ENCODE results near the gene KAT2B. TPM values are rescaled to one million over a fixed set of nuclear protein-coding genes. Genes with fewer than 3 reads are reported as not detected.

KAT2B gene
- total RNA-seq, 1 experiment from 2014 or later: 45.8 TPM

DNA sequence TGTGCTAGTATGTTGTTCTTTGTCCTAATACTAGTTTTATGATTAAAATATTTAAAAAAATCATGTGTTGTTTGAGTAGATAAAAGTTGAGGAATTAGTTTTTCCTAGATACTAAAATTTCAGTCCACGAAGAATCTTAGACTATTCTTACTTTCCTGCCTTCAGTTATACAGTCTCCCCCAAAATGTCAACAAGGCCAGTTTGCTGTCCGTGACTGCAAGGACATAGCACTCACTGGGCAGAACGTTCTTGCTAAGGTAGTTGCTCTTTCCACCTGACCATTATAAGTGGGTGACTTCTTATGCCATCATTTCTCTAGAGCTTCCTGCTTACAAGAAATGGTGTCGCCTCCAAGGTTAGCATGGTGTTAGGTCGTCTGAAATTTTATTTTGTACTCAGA, 32.8 kb downstream of the KAT2B start:
- Histone ChIP-seq H4K20me1 (ENCODE audit: insufficient read depth, low read depth, low read length) (no peaks in the 10 kb centered on the region), H3K4me3 (ENCODE audit: low read length) (no peak overlapping the region), H2AFZ (ENCODE audit: low read length) (no peak overlapping the region), H3K4me1 (ENCODE audit: low read length) (no peaks in the 10 kb centered on the region), H3K27me3 (ENCODE audit: low read length) (no peaks in the 10 kb centered on the region), H3K9me3 (ENCODE audit: low read length) (no peaks in the 10 kb centered on the region), H3K9ac (ENCODE audit: low read length) (no peak overlapping the region), H3K9me2 (replicated peaks; ENCODE audit: insufficient read depth, low read length) (no peaks in the 10 kb centered on the region), H3K4me2 (ENCODE audit: low read depth, low read length, poor library complexity, severe bottlenecking) (no peak overlapping the region), H3K79me2 (ENCODE audit: low read length) (peaks cover 56% of the 10 kb centered on the region), H3K27ac (ENCODE audit: low read length) (no peak overlapping the region), H3K36me3 (ENCODE audit: insufficient read depth, low read length) (peaks cover 3% of the 10 kb centered on the region; the same call in 1 of the 2 replicates)
- DNase-seq: no peak

DNA sequence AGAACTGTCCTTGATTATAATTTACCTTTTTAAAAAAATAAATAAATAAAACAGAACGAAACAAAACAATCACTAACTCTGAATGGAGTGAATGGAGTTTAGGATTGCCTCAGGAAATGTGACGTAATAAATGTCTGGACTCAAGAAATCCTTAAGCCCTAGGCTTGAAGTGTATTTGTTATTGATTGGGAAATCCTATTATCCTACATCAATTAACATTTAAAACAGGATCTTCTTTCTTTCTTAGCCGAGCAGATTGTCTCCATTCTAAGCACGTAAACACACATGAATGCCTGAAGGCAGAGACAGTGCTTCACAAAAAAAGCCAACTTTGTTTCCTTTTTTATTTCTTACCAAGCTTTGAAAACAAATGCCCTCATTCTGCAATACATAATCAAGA, 33.4 kb downstream of the KAT2B start:
- DNase-seq: no peak
- Histone ChIP-seq H4K20me1 (ENCODE audit: insufficient read depth, low read depth, low read length) (no peaks in the 10 kb centered on the region), H3K9me3 (ENCODE audit: low read length) (no peaks in the 10 kb centered on the region)

DNA sequence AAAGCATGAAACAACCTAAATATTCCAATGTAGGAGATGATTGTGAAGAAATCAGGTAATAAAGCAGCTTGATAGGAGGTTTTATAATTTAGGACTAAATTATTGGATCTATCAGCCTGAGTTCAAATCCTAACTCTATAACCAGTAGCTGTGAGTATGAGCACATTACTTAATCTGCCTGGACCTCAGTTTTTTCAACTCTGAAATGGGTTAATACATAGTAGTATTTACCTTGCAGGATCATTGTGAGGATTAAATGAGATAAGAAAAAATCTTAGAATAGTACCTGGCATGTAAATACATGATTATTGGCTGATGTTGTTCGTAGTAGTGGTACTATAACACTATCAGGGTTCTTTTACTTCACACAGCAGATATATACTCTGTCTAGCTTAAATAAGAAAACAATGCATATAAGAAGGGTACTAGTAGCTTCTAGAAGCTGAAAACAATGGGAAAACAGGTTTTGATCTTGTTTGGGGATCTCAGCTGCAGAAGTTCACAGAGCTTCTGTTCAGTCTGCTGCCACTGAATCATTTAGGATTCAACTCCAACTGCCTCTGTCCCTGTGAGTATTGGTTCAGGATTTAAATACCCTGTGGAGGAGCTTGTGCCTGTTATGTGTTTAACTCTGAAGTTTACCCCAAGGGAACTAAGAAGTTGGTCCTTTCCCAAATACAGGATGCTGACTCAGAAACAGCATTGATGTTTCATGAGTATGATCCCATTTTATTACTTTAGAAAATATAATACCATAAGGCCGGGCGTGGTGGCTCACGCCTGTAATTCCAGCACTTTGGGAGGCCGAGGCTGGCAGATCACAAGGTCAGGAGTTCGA, 34.2 kb downstream of the KAT2B start:
- Histone ChIP-seq H3K27ac (ENCODE audit: low read length) (no peak overlapping the region), H3K9me3 (ENCODE audit: low read length) (no peaks in the 10 kb centered on the region), H3K4me1 (ENCODE audit: low read length) (peaks cover 2% of the 10 kb centered on the region), H3K79me2 (ENCODE audit: low read length) (peaks cover 45% of the 10 kb centered on the region), H3K9ac (ENCODE audit: low read length) (no peak overlapping the region), H3K36me3 (ENCODE audit: insufficient read depth, low read length) (peaks cover 3% of the 10 kb centered on the region; the same call in 1 of the 2 replicates), H3K4me3 (ENCODE audit: low read length) (no peak overlapping the region), H2AFZ (ENCODE audit: low read length) (no peak overlapping the region), H3K4me2 (ENCODE audit: low read depth, low read length, poor library complexity, severe bottlenecking) (no peak overlapping the region), H3K27me3 (ENCODE audit: low read length) (no peaks in the 10 kb centered on the region), H4K20me1 (ENCODE audit: insufficient read depth, low read depth, low read length) (no peaks in the 10 kb centered on the region), H3K9me2 (replicated peaks; ENCODE audit: insufficient read depth, low read length) (no peaks in the 10 kb centered on the region)
- DNase-seq: no peak

More for the DNA sequence above, 33.4 kb downstream of the KAT2B start:
- Histone ChIP-seq H3K4me1 (ENCODE audit: low read length) (no peaks in the 10 kb centered on the region), H3K9ac (ENCODE audit: low read length) (no peak overlapping the region), H3K27me3 (ENCODE audit: low read length) (no peaks in the 10 kb centered on the region), H3K27ac (ENCODE audit: low read length) (no peak overlapping the region), H3K79me2 (ENCODE audit: low read length) (peaks cover 50% of the 10 kb centered on the region), H3K9me2 (replicated peaks; ENCODE audit: insufficient read depth, low read length) (no peaks in the 10 kb centered on the region), H3K4me3 (ENCODE audit: low read length) (no peak overlapping the region), H3K36me3 (ENCODE audit: insufficient read depth, low read length) (peaks cover 3% of the 10 kb centered on the region; the same call in 1 of the 2 replicates), H2AFZ (ENCODE audit: low read length) (no peak overlapping the region), H3K4me2 (ENCODE audit: low read depth, low read length, poor library complexity, severe bottlenecking) (no peak overlapping the region)

DNA sequence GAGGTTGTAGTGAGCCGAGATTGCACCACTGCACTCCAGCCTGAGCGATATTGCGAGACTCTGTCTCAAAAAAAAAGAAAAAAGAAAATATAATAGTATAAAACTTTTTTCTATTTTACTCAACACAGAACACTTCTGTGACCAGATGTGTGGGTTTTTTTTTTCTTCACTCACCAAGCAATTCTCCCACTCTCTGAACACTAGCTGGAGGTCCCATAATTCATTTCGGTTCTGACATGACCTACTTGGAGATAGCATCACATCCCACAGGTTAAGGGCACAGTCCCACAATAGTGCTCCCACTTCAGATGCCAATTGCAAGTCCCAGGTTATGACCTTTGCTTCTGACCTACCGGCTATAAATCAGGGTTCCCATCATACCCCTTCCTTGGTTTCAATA, 35.0 kb downstream of the KAT2B start:
- Histone ChIP-seq H3K36me3 (ENCODE audit: insufficient read depth, low read length) (peaks cover 3% of the 10 kb centered on the region; the same call in 1 of the 2 replicates), H4K20me1 (ENCODE audit: insufficient read depth, low read depth, low read length) (no peaks in the 10 kb centered on the region)

DNA sequence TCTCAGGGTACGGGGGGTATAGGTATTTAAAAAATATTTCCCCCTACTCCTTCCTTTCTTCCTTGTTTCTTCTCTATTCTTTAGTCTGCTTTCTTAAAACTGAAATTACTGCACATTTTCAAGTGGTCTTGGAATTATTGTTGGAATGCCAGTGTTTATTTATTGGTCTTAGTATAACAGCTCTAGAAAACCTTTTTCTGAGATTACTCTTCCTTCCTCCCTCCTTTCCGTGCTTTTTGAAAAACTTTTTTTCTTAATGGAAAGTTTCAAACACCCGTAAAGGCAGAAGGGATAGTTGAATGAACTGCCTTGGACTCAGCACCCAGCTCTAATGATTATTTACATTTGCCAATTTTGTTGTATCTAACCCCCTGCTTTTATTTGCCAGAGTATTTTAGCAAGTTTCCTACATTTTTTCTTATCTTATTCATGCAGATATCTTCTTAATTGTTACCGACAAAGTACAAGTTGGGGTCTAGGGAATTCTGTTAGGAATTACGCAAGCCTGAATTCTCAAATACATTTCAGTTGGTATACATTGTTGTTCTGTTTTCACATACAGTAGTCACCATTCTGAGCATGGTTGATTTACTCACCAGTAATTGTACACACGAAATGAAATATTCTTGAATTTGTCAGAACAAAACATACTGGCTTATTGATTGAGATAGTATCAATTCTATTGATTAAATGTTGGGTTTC, 36.2 kb downstream of the KAT2B start:
- Histone ChIP-seq H3K9ac (ENCODE audit: low read length) (no peak overlapping the region), H3K4me1 (ENCODE audit: low read length) (peaks cover 22% of the 10 kb centered on the region), H3K27me3 (ENCODE audit: low read length) (no peaks in the 10 kb centered on the region), H3K4me3 (ENCODE audit: low read length) (no peak overlapping the region), H2AFZ (ENCODE audit: low read length) (no peak overlapping the region), H3K4me2 (ENCODE audit: low read depth, low read length, poor library complexity, severe bottlenecking) (no peak overlapping the region), H3K36me3 (ENCODE audit: insufficient read depth, low read length) (peaks cover 3% of the 10 kb centered on the region; the same call in 1 of the 2 replicates), H4K20me1 (ENCODE audit: insufficient read depth, low read depth, low read length) (no peaks in the 10 kb centered on the region), H3K9me3 (ENCODE audit: low read length) (no peaks in the 10 kb centered on the region), H3K79me2 (ENCODE audit: low read length) (peaks cover 46% of the 10 kb centered on the region), H3K27ac (ENCODE audit: low read length) (no peak overlapping the region), H3K9me2 (replicated peaks; ENCODE audit: insufficient read depth, low read length) (no peaks in the 10 kb centered on the region)
- DNase-seq: no peak

More for the DNA sequence above, 35.0 kb downstream of the KAT2B start:
- peaks cover 9% of the 10 kb centered on the region for H3K4me1 ChIP-seq (ENCODE audit: low read length)
- no peak overlapping the region for H3K4me3 ChIP-seq (ENCODE audit: low read length)
- no peak overlapping the region for H2AFZ ChIP-seq (ENCODE audit: low read length)
- H3K79me2 ChIP-seq (ENCODE audit: low read length): peaks cover 46% of the 10 kb centered on the region
- no peaks in the 10 kb centered on the region for H3K9me3 ChIP-seq (ENCODE audit: low read length)
- no peaks in the 10 kb centered on the region for H3K27me3 ChIP-seq (ENCODE audit: low read length)
- H3K4me2 ChIP-seq (ENCODE audit: low read depth, low read length, poor library complexity, severe bottlenecking): no peak overlapping the region
- H3K9ac ChIP-seq (ENCODE audit: low read length): no peak overlapping the region
- no peak for DNase-seq
- H3K27ac ChIP-seq (ENCODE audit: low read length): no peak overlapping the region
- no peaks in the 10 kb centered on the region for H3K9me2 ChIP-seq (replicated peaks; ENCODE audit: insufficient read depth, low read length)

DNA sequence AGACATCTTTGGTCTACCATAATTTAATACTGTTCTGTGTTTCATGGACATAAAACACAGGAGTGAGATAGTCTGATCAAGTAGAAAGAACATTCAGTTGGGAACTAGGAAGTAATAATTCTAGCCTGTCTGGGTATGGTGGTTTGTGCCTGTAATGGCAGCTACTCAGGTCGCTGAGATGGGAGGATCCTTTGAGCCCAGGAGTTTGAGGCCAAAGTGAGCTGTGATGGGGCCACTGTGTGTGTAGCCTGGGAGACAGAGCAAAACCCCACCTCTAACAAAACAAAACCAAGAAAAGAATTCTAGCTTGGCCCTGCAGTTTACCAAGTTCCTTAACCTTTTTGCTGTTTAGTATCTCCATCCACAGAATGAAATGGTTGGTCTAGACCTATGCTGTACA, 36.8 kb downstream of the KAT2B start:
- no peak for DNase-seq
- Histone ChIP-seq H3K9me3 (ENCODE audit: low read length) (no peaks in the 10 kb centered on the region), H3K9me2 (replicated peaks; ENCODE audit: insufficient read depth, low read length) (no peaks in the 10 kb centered on the region), H3K27ac (ENCODE audit: low read length) (no peak overlapping the region), H3K79me2 (ENCODE audit: low read length) (peaks cover 41% of the 10 kb centered on the region), H4K20me1 (ENCODE audit: insufficient read depth, low read depth, low read length) (no peaks in the 10 kb centered on the region), H3K36me3 (ENCODE audit: insufficient read depth, low read length) (peaks cover 3% of the 10 kb centered on the region; the same call in 1 of the 2 replicates), H3K4me2 (ENCODE audit: low read depth, low read length, poor library complexity, severe bottlenecking) (no peak overlapping the region), H3K4me1 (ENCODE audit: low read length) (peaks cover 23% of the 10 kb centered on the region), H3K4me3 (ENCODE audit: low read length) (no peak overlapping the region), H3K27me3 (ENCODE audit: low read length) (no peaks in the 10 kb centered on the region), H3K9ac (ENCODE audit: low read length) (no peak overlapping the region), H2AFZ (ENCODE audit: low read length) (no peak overlapping the region)

DNA sequence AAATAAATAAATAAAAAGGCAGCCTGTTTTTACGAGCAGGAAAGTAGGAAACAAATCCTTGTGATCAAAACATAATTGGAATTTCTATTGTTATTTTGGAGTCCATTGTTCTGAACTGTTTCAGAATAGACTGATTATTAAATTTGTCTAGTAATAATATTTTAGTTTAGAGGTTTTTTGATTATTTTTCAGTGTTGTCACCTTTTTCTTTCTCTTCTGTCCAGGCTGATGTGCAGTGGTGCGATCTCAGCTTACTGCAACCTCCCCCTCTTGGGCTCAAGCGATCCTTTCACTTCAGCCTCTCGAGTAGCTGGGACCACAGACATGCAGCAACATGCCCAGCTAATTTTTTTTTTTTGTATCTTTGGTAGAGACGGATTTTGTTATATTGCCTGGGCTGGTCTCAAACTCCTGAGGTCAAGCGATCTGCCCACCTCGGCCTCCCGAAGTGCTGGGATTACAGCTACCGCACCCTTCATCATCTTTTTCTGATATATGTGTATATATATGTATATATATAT, 38.0 kb downstream of the KAT2B start:
- no peak overlapping the region for H3K4me2 ChIP-seq (ENCODE audit: low read depth, low read length, poor library complexity, severe bottlenecking)

DNA sequence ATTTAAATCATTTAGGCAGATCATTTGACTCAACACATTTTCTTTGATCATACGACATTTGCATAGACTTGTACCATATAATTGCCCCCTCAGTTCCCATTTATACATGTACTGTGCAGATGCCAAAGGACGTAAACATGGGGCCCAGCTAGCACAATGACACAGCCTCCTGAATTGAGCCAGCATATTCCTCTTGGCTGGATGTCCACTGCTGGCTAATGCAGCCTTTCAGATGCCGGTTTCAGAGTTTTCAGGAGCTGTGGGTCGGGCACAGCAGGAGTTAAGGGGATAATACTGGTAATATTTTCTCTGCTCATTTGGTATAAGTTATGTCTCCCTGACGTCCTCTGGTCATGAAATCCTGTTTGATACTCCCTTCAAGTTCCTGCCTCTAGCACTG, 39.4 kb downstream of the KAT2B start:
- peak overlapping the region; percentile 28; the same call in 1 of the 2 replicates for H3K27ac ChIP-seq (ENCODE audit: low read length)
- H3K9me3 ChIP-seq (ENCODE audit: low read length): no peaks in the 10 kb centered on the region
- H3K27me3 ChIP-seq (ENCODE audit: low read length): no peaks in the 10 kb centered on the region
- no peak overlapping the region for H2AFZ ChIP-seq (ENCODE audit: low read length)
- no peaks in the 10 kb centered on the region for H3K36me3 ChIP-seq (ENCODE audit: insufficient read depth, low read length)
- H3K4me3 ChIP-seq (ENCODE audit: low read length): no peak overlapping the region
- DNase-seq: no peak
- no peak overlapping the region for H3K4me2 ChIP-seq (ENCODE audit: low read depth, low read length, poor library complexity, severe bottlenecking)
- H3K79me2 ChIP-seq (ENCODE audit: low read length): peaks cover 41% of the 10 kb centered on the region
- H3K9ac ChIP-seq (ENCODE audit: low read length): no peak overlapping the region
- peaks cover 41% of the 10 kb centered on the region for H3K4me1 ChIP-seq (ENCODE audit: low read length)
- no peaks in the 10 kb centered on the region for H3K9me2 ChIP-seq (replicated peaks; ENCODE audit: insufficient read depth, low read length)
- no peaks in the 10 kb centered on the region for H4K20me1 ChIP-seq (ENCODE audit: insufficient read depth, low read depth, low read length)

More for the DNA sequence above, 38.0 kb downstream of the KAT2B start:
- no peak overlapping the region for H3K4me3 ChIP-seq (ENCODE audit: low read length)
- DNase-seq: no peak
- H3K9me2 ChIP-seq (replicated peaks; ENCODE audit: insufficient read depth, low read length): no peaks in the 10 kb centered on the region
- H3K9me3 ChIP-seq (ENCODE audit: low read length): no peaks in the 10 kb centered on the region
- no peak overlapping the region for H2AFZ ChIP-seq (ENCODE audit: low read length)
- H3K9ac ChIP-seq (ENCODE audit: low read length): no peak overlapping the region
- peaks cover 42% of the 10 kb centered on the region for H3K79me2 ChIP-seq (ENCODE audit: low read length)
- no peaks in the 10 kb centered on the region for H4K20me1 ChIP-seq (ENCODE audit: insufficient read depth, low read depth, low read length)
- H3K36me3 ChIP-seq (ENCODE audit: insufficient read depth, low read length): peaks cover 3% of the 10 kb centered on the region; the same call in 1 of the 2 replicates
- H3K4me1 ChIP-seq (ENCODE audit: low read length): peaks cover 27% of the 10 kb centered on the region
- H3K27me3 ChIP-seq (ENCODE audit: low read length): no peaks in the 10 kb centered on the region
- H3K27ac ChIP-seq (ENCODE audit: low read length): no peak overlapping the region
